Endothelial cell of umbilical vein (primary cell): ENCODE measurements around the gene POU2AF3. TPM values are rescaled to one million over a fixed set of nuclear protein-coding genes. Genes with fewer than 3 reads are reported as not detected.

Experiments
- BruUV-seq: library from RNA; stranded (reverse); fragments of 400-500 nt; replicated peaks from 2 replicates; lab custom pipeline; 2021; lab: Mats Ljungman, UMichigan
- CTCF ChIA-PET: fragments of 300-600, 350-600 bp; sonication (Branson Sonifier 250); formaldehyde crosslinking; loops from one replicate; lab custom pipeline; 2021; ENCODE audit warnings: antibody characterized with exemption, inconsistent platforms; lab: Charles Lee
- POLR2A ChIA-PET: fragments of 300-600, 350-600 bp; sonication (Branson Sonifier 250); formaldehyde crosslinking; loops from one replicate; lab custom pipeline; 2021; ENCODE audit warnings: antibody characterized with exemption, inconsistent platforms; lab: Charles Lee
- DNase-seq: peaks from one replicate; pipeline ENCODE4 v3.0.0-alpha.2; 2011; ENCODE audit warnings: low read depth, low spot score
- FAIRE-seq: peaks from 2 replicates; lab custom pipeline; 2011; peaks lifted over from hg19 to GRCh38; lab: Jason Lieb, UNC
- H2AFZ ChIP-seq: 2 replicates; pipeline ENCODE4 v1.6.0; 2012; ENCODE audit warnings: low read depth, low read length, control low read depth, inconsistent platforms
- H3K27ac ChIP-seq: 2 replicates; pipeline ENCODE4 v1.5.1; 2011; ENCODE audit warnings: low read depth, mild to moderate bottlenecking, control low read depth, low read length, moderate library complexity; ENCODE audit not compliant: insufficient read depth
- H3K27me3 ChIP-seq, 2 experiments: 2 replicates each; pipeline versions ENCODE4 v1.6.0 to v1.6.1; 2011; ENCODE audit warnings: low read length in 2 of 2, mixed read lengths in 1 of 2; ENCODE audit not compliant: control insufficient read depth in 2 of 2, insufficient read depth in 2 of 2
- H3K36me3 ChIP-seq, 2 experiments: 2 replicates in 1 of 2; 3 replicates in 1 of 2; pipeline ENCODE4 v1.5.1; 2011; ENCODE audit warnings: low read length in 2 of 2, mild to moderate bottlenecking in 1 of 2, moderate library complexity in 1 of 2; ENCODE audit not compliant: control insufficient read depth in 2 of 2, insufficient read depth in 2 of 2; ENCODE audit errors: extremely low read depth in 1 of 2
- H3K4me1 ChIP-seq: 3 replicates; pipeline ENCODE4 v1.5.1; 2011; ENCODE audit warnings: mild to moderate bottlenecking, low read length; ENCODE audit not compliant: control insufficient read depth, insufficient read depth; ENCODE audit errors: extremely low read depth
- H3K4me2 ChIP-seq: 2 replicates; pipeline ENCODE4 v1.6.1; 2011; ENCODE audit warnings: low read length, control low read depth, mixed read lengths; ENCODE audit not compliant: insufficient read depth
- H3K4me3 ChIP-seq, 3 experiments: fragments of 200-600 bp in 1 of 3; sonication (generic), shearing (Covaris generic) in 1 of 3; replicated peaks in 1 of 3; 2 replicates each; pipeline ENCODE4 v1.5.1; 2011 to 2016; ENCODE audit warnings: control low read depth in 3 of 3, low read length in 3 of 3, mild to moderate bottlenecking in 2 of 3, inconsistent platforms in 1 of 3, low read depth in 1 of 3, moderate library complexity in 1 of 3; ENCODE audit not compliant: insufficient read depth in 1 of 3
- H3K79me2 ChIP-seq: 2 replicates; pipeline ENCODE4 v1.6.0; 2012; ENCODE audit warnings: low read length, inconsistent platforms; ENCODE audit not compliant: control insufficient read depth, insufficient read depth
- H3K9ac ChIP-seq: replicated peaks from 2 replicates; pipeline ENCODE3; 2011; ENCODE audit warnings: low read length, control low read depth; ENCODE audit not compliant: insufficient read depth; ENCODE audit errors: extremely low read depth
- H3K9me1 ChIP-seq: replicated peaks from 3 replicates; pipeline ENCODE4 v1.6.0; 2011; ENCODE audit warnings: mild to moderate bottlenecking, low read length; ENCODE audit not compliant: control insufficient read depth, insufficient read depth; ENCODE audit errors: extremely low read depth
- H3K9me3 ChIP-seq: replicated peaks from 2 replicates; pipeline ENCODE4 v1.5.1; 2012; ENCODE audit warnings: low read length, inconsistent platforms; ENCODE audit not compliant: control insufficient read depth, insufficient read depth
- H4K20me1 ChIP-seq: replicated peaks from 2 replicates; pipeline ENCODE3; 2011; ENCODE audit warnings: mild to moderate bottlenecking, low read length; ENCODE audit not compliant: control insufficient read depth, insufficient read depth; ENCODE audit errors: extremely low read depth
- CTCF ChIP-seq, 2 donors: IDR thresholded peaks; 1 replicate in 1 of 2; 2 replicates in 1 of 2; pipeline ENCODE4 v1.5.1; 2011; ENCODE audit warnings: low read length in 2 of 2, mild to moderate bottlenecking in 2 of 2, moderate library complexity in 2 of 2, control low read depth in 1 of 2, inconsistent platforms in 1 of 2, low read depth in 1 of 2; ENCODE audit not compliant: insufficient read depth in 1 of 2; ENCODE audit errors: extremely low read depth in 1 of 2
- EZH2 ChIP-seq: IDR thresholded peaks from 2 replicates; pipeline ENCODE4 v1.6.1; 2012; ENCODE audit warnings: borderline replicate concordance, low read depth, mild to moderate bottlenecking, moderate library complexity, low read length, inconsistent platforms; ENCODE audit not compliant: severe bottlenecking
- FOS ChIP-seq: IDR thresholded peaks from 2 replicates; pipeline ENCODE4 v1.6.1; 2011; ENCODE audit warnings: mild to moderate bottlenecking, low read length, moderate library complexity, borderline replicate concordance; ENCODE audit not compliant: insufficient read depth
- GATA2 ChIP-seq: IDR thresholded peaks from 2 replicates; pipeline ENCODE4 v1.7.0; 2011; ENCODE audit warnings: low read depth, mild to moderate bottlenecking, moderate library complexity, mixed read lengths, low read length; ENCODE audit not compliant: insufficient read length, insufficient read depth
- JUN ChIP-seq: IDR thresholded peaks from 2 replicates; pipeline ENCODE4 v1.6.1; 2011; ENCODE audit warnings: borderline replicate concordance, low read depth; ENCODE audit not compliant: insufficient read length, insufficient read depth
- MAX ChIP-seq: IDR thresholded peaks from 2 replicates; pipeline ENCODE4 v1.6.1; 2011; ENCODE audit not compliant: insufficient read depth, insufficient read length
- POLR2A ChIP-seq: IDR thresholded peaks from 2 replicates; pipeline ENCODE4 v1.6.1; 2012; ENCODE audit warnings: low read depth, mild to moderate bottlenecking, control low read depth, low read length
- POLR2AphosphoS5 ChIP-seq: IDR thresholded peaks from 2 replicates; pipeline ENCODE4 v1.6.1; 2012; ENCODE audit warnings: low read depth, mild to moderate bottlenecking, control low read depth, low read length, moderate library complexity; ENCODE audit not compliant: insufficient read depth
- dilution Hi-C: fragments of 300-500 bp; cut with MboI; formaldehyde crosslinking; loops from one replicate; pipeline ENCODE4 v1.15.0; 2019; ENCODE audit warnings: low sequenced_read_pairs; ENCODE audit not compliant: extremely low pct_ligation_motif_present
- intact Hi-C: fragments of 100-400 bp; cut with micrococcal nuclease; formaldehyde crosslinking; loops from one replicate; pipeline ENCODE4 v1.10.0; 2022
- polyA plus RNA-seq, 4 experiments: library from polyadenylated mRNA; depleted of rRNA in 3 of 4; stranded (reverse) in 3 of 4; unstranded in 1 of 4; fragments of >200 nt; gene quantifications; 2 replicates each; pipeline versions ENCODE4 v1.2.1 to v1.2.3, GENCODE V29; 2011 to 2012; ENCODE audit warnings: missing spikeins in 1 of 4
- total RNA-seq: library from RNA; stranded (reverse); gene quantifications from 2 replicates; pipeline ENCODE4 v1.2.3, GENCODE V29; 2021

The POU2AF3 gene
- total and polyA plus RNA-seq, 2 donors (not counting 3 experiments of a cell fraction or from before 2014, with no cell fraction given) = not detected

GRCh38 chr11:111342329-111342728, 44.0 kb downstream of the POU2AF3 start:
- BruUV-seq = no TSS peak
- ChIA-PET CTCF (no interaction called here), POLR2A (no interaction called here)
- H3K4me2 ChIP-seq = no peak overlapping the region
- H3K79me2 ChIP-seq = no peaks in the 10 kb centered on the region
- DNase-seq (no peak), FAIRE-seq (no peak)
- H3K27me3 ChIP-seq = no peaks in the 10 kb centered on the region
- dilution Hi-C loops (no loop called here), intact Hi-C loops (no loop called here)
- no peaks in the 10 kb centered on the region for H4K20me1 ChIP-seq
- H3K9me1 ChIP-seq = no peaks in the 10 kb centered on the region
- no peak overlapping the region for H3K9ac ChIP-seq
- H2AFZ ChIP-seq = no peak overlapping the region
- H3K27ac ChIP-seq = no peak overlapping the region
- H3K9me3 ChIP-seq = no peaks in the 10 kb centered on the region
- no peaks in the 10 kb centered on the region for H3K4me1 ChIP-seq
- no peak for TF ChIP-seq JUN
- no peaks in the 10 kb centered on the region for H3K36me3 ChIP-seq
- H3K4me3 ChIP-seq = no peak overlapping the region

- H2AFZ ChIP-seq = no peak overlapping the region
- H3K36me3 ChIP-seq = no peaks in the 10 kb centered on the region
- TF ChIP-seq GATA2 = no peak
- no peak for TF ChIP-seq JUN
- no peak for TF ChIP-seq CTCF (IDR thresholded peaks at IDR 0.05; ENCODE audit: extremely low read depth in 1 of 2, insufficient read depth in 1 of 2, low read depth in 1 of 2, low read length in 2 of 2)
- TF ChIP-seq POLR2AphosphoS5 = no peak
- no peak for TF ChIP-seq FOS
- no peak for TF ChIP-seq POLR2A
- no peak for TF ChIP-seq MAX
- TF ChIP-seq EZH2 = no peak
- intact Hi-C loops (no loop called here), dilution Hi-C loops (no loop called here)
- H3K9me3 ChIP-seq = no peaks in the 10 kb centered on the region
- no peaks in the 10 kb centered on the region for H3K79me2 ChIP-seq
- ChIA-PET CTCF (no interaction called here), POLR2A (no interaction called here)
- no peak overlapping the region for H3K27ac ChIP-seq
- H3K4me1 ChIP-seq = no peaks in the 10 kb centered on the region
- DNase-seq (no peak), FAIRE-seq (no peak)
- H4K20me1 ChIP-seq = no peaks in the 10 kb centered on the region
- no peaks in the 10 kb centered on the region for H3K27me3 ChIP-seq
- no peak overlapping the region for H3K4me3 ChIP-seq
- BruUV-seq = no TSS peak
- no peak overlapping the region for H3K4me2 ChIP-seq
- H3K9me1 ChIP-seq = no peaks in the 10 kb centered on the region
- no peak overlapping the region for H3K9ac ChIP-seq
These were observed 45.7 kb downstream of the POU2AF3 start for GRCh38 chr11:111344032-111344431.
